Mucosa of descending colon (tissue), 3 donors: ENCODE measurements around the gene CAMKMT. TPM values are rescaled to one million over a fixed set of nuclear protein-coding genes. Genes with fewer than 3 reads are reported as not detected.

Experiments used
- ATAC-seq: fragments of 200-7000 bp; cut with Tn5 transposase; one replicate; pipeline ENCODE4 v1.9.1; 2020; ENCODE audit warnings: mild to moderate bottlenecking, moderate library complexity
- DNase-seq, 3 donors: peaks; one replicate each; pipeline ENCODE4 v3.0.0-alpha.2; 2020
- H3K36me3 ChIP-seq: fragments of 200-600 bp; one replicate; pipeline ENCODE4 v1.8.0; 2021; ENCODE audit warnings: low read depth, mild to moderate bottlenecking
- H3K4me1 ChIP-seq: fragments of 200-600 bp; one replicate; pipeline ENCODE4 v1.8.0; 2021; ENCODE audit warnings: low read depth, mild to moderate bottlenecking
- H3K4me3 ChIP-seq: fragments of 200-600 bp; one replicate; pipeline ENCODE4 v1.8.0; 2021; ENCODE audit warnings: mild to moderate bottlenecking
- H3K9me3 ChIP-seq: fragments of 200-600 bp; one replicate; pipeline ENCODE4 v1.8.0; 2021; ENCODE audit warnings: mild to moderate bottlenecking
- intact Hi-C, 2 donors: fragments of 100-400 bp; cut with DNase I in 1 of 2; cut with micrococcal nuclease in 1 of 2; formaldehyde crosslinking; loops; one replicate each; pipeline versions ENCODE4 v1.11.0 to v1.11.1; 2022; cut with DNase I, micrococcal nuclease
- total RNA-seq, 3 donors: library from RNA; stranded (reverse); fragmentation: NEBNext Ultra II Directional in 2 of 3; extraction: Animal tissue kit (Norgen Biotek cat#: 25700) in 2 of 3; gene quantifications; one replicate each; pipeline versions ENCODE4 v1.2.1 to v1.2.4, GENCODE V29; 2021 to 2023
- TF ChIP-seq, protein P1 (sequence below): fragments of 200-600 bp; IDR thresholded peaks from one replicate; pipeline ENCODE4 v1.8.0; 2022; ENCODE audit warnings: antibody characterized with exemption, mild to moderate bottlenecking
- donor health status: DM: no; HTN: no; CAD: no; lungs with moderate emphysema.
- donor health status: DM: no; HTN: no; CAD: no.
- donor health status: DM: no; HTN: yes; CAD: no.

The CAMKMT gene
- total RNA-seq, 3 donors from 2014 or later: 13.2 to 16.0 (median 14.1) TPM

GRCh38 chr2:44596537-44597320 is 235.0 kb downstream of the CAMKMT start:
- Histone ChIP-seq H3K9me3 (no peaks in the 10 kb centered on the region), H3K4me1 (no peaks in the 10 kb centered on the region), H3K4me3 (no peak overlapping the region), H3K36me3 (no peaks in the 10 kb centered on the region)
- DNase-seq (no peak), ATAC-seq (no peak)
- intact Hi-C loops: no loop called here
- TF ChIP-seq, protein P1, sequence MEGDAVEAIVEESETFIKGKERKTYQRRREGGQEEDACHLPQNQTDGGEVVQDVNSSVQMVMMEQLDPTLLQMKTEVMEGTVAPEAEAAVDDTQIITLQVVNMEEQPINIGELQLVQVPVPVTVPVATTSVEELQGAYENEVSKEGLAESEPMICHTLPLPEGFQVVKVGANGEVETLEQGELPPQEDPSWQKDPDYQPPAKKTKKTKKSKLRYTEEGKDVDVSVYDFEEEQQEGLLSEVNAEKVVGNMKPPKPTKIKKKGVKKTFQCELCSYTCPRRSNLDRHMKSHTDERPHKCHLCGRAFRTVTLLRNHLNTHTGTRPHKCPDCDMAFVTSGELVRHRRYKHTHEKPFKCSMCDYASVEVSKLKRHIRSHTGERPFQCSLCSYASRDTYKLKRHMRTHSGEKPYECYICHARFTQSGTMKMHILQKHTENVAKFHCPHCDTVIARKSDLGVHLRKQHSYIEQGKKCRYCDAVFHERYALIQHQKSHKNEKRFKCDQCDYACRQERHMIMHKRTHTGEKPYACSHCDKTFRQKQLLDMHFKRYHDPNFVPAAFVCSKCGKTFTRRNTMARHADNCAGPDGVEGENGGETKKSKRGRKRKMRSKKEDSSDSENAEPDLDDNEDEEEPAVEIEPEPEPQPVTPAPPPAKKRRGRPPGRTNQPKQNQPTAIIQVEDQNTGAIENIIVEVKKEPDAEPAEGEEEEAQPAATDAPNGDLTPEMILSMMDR: no peak

GRCh38 chr2:44598330-44599119 is 236.8 kb downstream of the CAMKMT start:
- TF ChIP-seq, protein P1: no peak
- no peaks in the 10 kb centered on the region for H3K9me3 ChIP-seq
- H3K4me3 ChIP-seq: no peak overlapping the region
- intact Hi-C loops: no loop called here
- H3K4me1 ChIP-seq: no peaks in the 10 kb centered on the region
- H3K36me3 ChIP-seq: no peaks in the 10 kb centered on the region
- ATAC-seq (no peak), DNase-seq (no peak)

- ATAC-seq: no peak
Measured at GRCh38 chr2:44599130-44599529, 237.4 kb downstream of the CAMKMT start.

GRCh38 chr2:44602446-44602845 is 240.7 kb downstream of the CAMKMT start:
- H3K36me3 ChIP-seq: no peaks in the 10 kb centered on the region
- ATAC-seq (no peak), DNase-seq (no peak)
- H3K9me3 ChIP-seq: no peaks in the 10 kb centered on the region
- no peak overlapping the region for H3K4me3 ChIP-seq
- TF ChIP-seq, protein P1: no peak
- no peaks in the 10 kb centered on the region for H3K4me1 ChIP-seq
- intact Hi-C loops: no loop called here

More at GRCh38 chr2:44599130-44599529, 237.4 kb downstream of the CAMKMT start:
- Histone ChIP-seq H3K9me3 (no peaks in the 10 kb centered on the region), H3K36me3 (no peaks in the 10 kb centered on the region), H3K4me3 (no peak overlapping the region), H3K4me1 (no peaks in the 10 kb centered on the region)
- no peak for DNase-seq
- intact Hi-C loops: no loop called here
- TF ChIP-seq, protein P1: no peak

- no peak for ATAC-seq
- Histone ChIP-seq H3K36me3 (no peaks in the 10 kb centered on the region), H3K4me1 (no peaks in the 10 kb centered on the region), H3K4me3 (no peak overlapping the region), H3K9me3 (no peaks in the 10 kb centered on the region)
- TF ChIP-seq, protein P1: no peak
- intact Hi-C loops: no loop called here
- no peak for DNase-seq
Measured at GRCh38 chr2:44605511-44605910, 243.8 kb downstream of the CAMKMT start.
